SU-DHL-6 (cell line): ENCODE measurements around the gene COG7.

Source experiments
- H2AFZ ChIP-seq: fragments of 200-600 bp; sonication (generic); 2 replicates; pipeline ENCODE4 v1.6.1; 2014; ENCODE audit warnings: low read depth, mild to moderate bottlenecking, moderate library complexity, mixed read lengths, antibody characterized with exemption, low read length; ENCODE audit not compliant: severe bottlenecking
- H3F3A ChIP-seq: fragments of 200-600 bp; shearing (Covaris generic); 2 replicates; pipeline ENCODE4 v1.6.0; 2016; ENCODE audit warnings: antibody characterized with exemption, mild to moderate bottlenecking; ENCODE audit not compliant: insufficient read depth
- H3K27ac ChIP-seq: fragments of 200-600 bp; sonication (generic); 2 replicates; pipeline ENCODE4 v1.5.1; 2016; ENCODE audit warnings: low read depth, mild to moderate bottlenecking, low read length, moderate library complexity, mixed read lengths
- H3K27me3 ChIP-seq: fragments of 200-600 bp; sonication (generic), shearing (Covaris generic); 2 replicates; pipeline ENCODE4 v1.6.0; 2014; ENCODE audit warnings: mild to moderate bottlenecking, low read length
- H3K36me3 ChIP-seq: fragments of 200-600 bp; sonication (generic); 2 replicates; pipeline ENCODE4 v1.6.1; 2014; ENCODE audit warnings: mild to moderate bottlenecking, low read length, mixed read lengths
- H3K4me2 ChIP-seq: fragments of 300-600, 200-600 bp; shearing (Covaris generic), sonication (generic); 2 replicates; pipeline ENCODE4 v1.6.0; 2014; ENCODE audit warnings: low read length, low read depth, mild to moderate bottlenecking; ENCODE audit not compliant: poor library complexity, severe bottlenecking
- H3K4me3 ChIP-seq: fragments of 200-600 bp; sonication (generic); 2 replicates; pipeline ENCODE4 v1.5.1; 2014; ENCODE audit warnings: antibody characterized with exemption, low read length, mild to moderate bottlenecking, mixed read lengths; ENCODE audit not compliant: insufficient read depth, poor library complexity, severe bottlenecking
- H3K79me2 ChIP-seq: fragments of 200-600 bp; sonication (generic); 2 replicates; pipeline ENCODE4 v1.6.1; 2014; ENCODE audit warnings: mild to moderate bottlenecking, low read length, moderate library complexity; ENCODE audit not compliant: insufficient read depth
- H3K9ac ChIP-seq: fragments of 200-600 bp; sonication (generic); 2 replicates; pipeline ENCODE4 v1.7.0; 2014; ENCODE audit warnings: mild to moderate bottlenecking, low read length
- H3K9me2 ChIP-seq: fragments of 200-600 bp; sonication (generic); replicated peaks from 2 replicates; pipeline ENCODE4 v1.6.1; 2014; ENCODE audit warnings: low read length; ENCODE audit not compliant: insufficient read depth
- H3K9me3 ChIP-seq: fragments of 200-600 bp; sonication (generic); 2 replicates; pipeline ENCODE4 v1.6.1; 2014; ENCODE audit warnings: low read length, mixed read lengths; ENCODE audit not compliant: insufficient read depth
- H4K20me1 ChIP-seq: fragments of 200-600 bp; sonication (generic); 2 replicates; pipeline ENCODE4 v1.6.1; 2014; ENCODE audit warnings: low read depth, mild to moderate bottlenecking, antibody characterized with exemption, low read length, moderate library complexity, mixed read lengths
- EZH2phosphoT487 ChIP-seq: fragments of 200-600 bp; sonication (generic), shearing (Covaris generic); conservative IDR thresholded peaks from 2 replicates; pipeline ENCODE4 v1.6.1; 2018; ENCODE audit warnings: mild to moderate bottlenecking, antibody characterized with exemption, low read length, moderate library complexity, mixed read lengths
- TF ChIP-seq, protein P1 (sequence below): fragments of 200-600 bp; sonication (generic); IDR thresholded peaks from one replicate; pipeline ENCODE4 v1.5.1; 2017; ENCODE audit warnings: antibody characterized with exemption, mild to moderate bottlenecking, low read length, moderate library complexity; ENCODE audit not compliant: insufficient read depth, poor library complexity, severe bottlenecking

Gene COG7

DNA sequence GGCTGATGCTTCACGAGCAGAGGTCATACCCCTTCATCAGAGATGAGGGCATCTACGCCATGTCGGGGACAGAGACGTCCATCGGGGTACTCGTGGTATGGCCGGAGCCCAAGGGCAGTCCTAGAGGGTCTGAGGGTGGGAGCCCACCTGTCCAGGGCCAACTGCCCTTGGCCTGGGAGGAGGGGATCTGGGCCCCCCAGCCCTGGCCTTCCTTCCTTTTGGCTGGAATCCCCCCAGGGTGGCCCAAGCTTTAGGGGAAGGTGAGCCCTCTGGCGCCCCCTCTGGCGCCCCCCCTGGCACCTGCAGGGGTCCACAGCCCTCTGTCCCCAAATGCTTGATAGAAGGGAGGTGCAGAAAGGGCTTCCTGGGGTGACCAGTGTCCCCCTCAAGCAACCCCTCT lies 81.6 kb downstream of the COG7 start:
- Histone ChIP-seq H4K20me1 (no peaks in the 10 kb centered on the region), H3K9me2 (no peaks in the 10 kb centered on the region), H3K9me3 (no peaks in the 10 kb centered on the region), H2AFZ (no peak overlapping the region), H3F3A (peaks cover 2% of the 10 kb centered on the region; the same call in 1 of the 2 replicates), H3K36me3 (no peaks in the 10 kb centered on the region), H3K79me2 (no peaks in the 10 kb centered on the region), H3K4me2 (no peak overlapping the region), H3K27me3 (no peaks in the 10 kb centered on the region), H3K27ac (no peak overlapping the region), H3K9ac (no peak overlapping the region), H3K4me3 (no peak overlapping the region)
- TF ChIP-seq, protein P1, sequence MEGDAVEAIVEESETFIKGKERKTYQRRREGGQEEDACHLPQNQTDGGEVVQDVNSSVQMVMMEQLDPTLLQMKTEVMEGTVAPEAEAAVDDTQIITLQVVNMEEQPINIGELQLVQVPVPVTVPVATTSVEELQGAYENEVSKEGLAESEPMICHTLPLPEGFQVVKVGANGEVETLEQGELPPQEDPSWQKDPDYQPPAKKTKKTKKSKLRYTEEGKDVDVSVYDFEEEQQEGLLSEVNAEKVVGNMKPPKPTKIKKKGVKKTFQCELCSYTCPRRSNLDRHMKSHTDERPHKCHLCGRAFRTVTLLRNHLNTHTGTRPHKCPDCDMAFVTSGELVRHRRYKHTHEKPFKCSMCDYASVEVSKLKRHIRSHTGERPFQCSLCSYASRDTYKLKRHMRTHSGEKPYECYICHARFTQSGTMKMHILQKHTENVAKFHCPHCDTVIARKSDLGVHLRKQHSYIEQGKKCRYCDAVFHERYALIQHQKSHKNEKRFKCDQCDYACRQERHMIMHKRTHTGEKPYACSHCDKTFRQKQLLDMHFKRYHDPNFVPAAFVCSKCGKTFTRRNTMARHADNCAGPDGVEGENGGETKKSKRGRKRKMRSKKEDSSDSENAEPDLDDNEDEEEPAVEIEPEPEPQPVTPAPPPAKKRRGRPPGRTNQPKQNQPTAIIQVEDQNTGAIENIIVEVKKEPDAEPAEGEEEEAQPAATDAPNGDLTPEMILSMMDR = peak; percentile 16
- TF ChIP-seq EZH2phosphoT487 = no peak

DNA sequence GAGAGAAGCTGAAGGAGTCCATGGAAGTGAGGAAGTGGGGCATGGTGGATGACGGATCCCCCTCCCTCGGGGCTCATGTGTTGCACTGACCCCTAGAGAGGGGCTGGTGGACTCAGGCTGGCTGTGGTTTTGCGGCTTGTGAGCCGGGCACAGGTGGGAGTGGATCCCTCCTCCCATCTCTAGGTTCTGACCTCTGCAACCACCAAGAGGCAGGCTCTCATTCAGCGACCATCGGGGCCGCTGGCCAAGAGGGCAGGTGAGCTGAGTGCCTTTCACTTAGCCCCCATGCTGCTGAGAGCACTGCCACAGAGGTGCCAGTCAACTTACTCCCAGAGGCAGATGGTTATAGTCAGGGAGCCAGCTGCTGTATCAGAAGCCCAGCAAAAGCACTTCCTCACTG lies 83.6 kb downstream of the COG7 start:
- Histone ChIP-seq H3K36me3 (no peaks in the 10 kb centered on the region), H3K9ac (no peak overlapping the region), H3K79me2 (no peaks in the 10 kb centered on the region), H2AFZ (no peak overlapping the region), H4K20me1 (no peaks in the 10 kb centered on the region), H3K4me3 (no peak overlapping the region), H3K27ac (no peak overlapping the region), H3F3A (peaks cover 2% of the 10 kb centered on the region; the same call in 1 of the 2 replicates), H3K4me2 (no peak overlapping the region), H3K27me3 (no peaks in the 10 kb centered on the region), H3K9me2 (no peaks in the 10 kb centered on the region), H3K9me3 (no peaks in the 10 kb centered on the region)
- TF ChIP-seq, protein P1 = no peak
- no peak for TF ChIP-seq EZH2phosphoT487

DNA sequence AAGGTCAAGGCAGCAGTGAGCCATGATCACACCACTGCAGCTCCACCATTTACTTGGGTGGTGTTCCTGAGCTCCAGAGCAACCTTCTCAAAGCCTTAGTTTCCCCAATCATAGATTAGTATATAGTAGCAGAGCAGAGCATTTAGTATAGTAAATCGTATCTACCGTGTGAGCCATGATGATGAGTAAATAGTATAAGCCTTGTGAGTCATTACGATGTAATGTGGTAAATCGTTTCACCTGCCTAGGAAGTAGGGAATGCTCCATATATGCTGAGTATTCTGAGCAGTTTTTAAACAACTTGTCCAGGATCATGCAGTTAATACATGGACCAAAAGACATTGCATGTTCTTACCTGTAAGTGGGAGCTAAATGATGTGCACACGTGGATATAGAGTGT lies 84.5 kb downstream of the COG7 start:
- Histone ChIP-seq H4K20me1 (no peaks in the 10 kb centered on the region), H3K36me3 (no peaks in the 10 kb centered on the region), H3K27me3 (no peaks in the 10 kb centered on the region), H3K4me3 (no peak overlapping the region), H3K79me2 (no peaks in the 10 kb centered on the region), H3K9me2 (no peaks in the 10 kb centered on the region), H3K27ac (no peak overlapping the region), H2AFZ (no peak overlapping the region), H3K4me2 (no peak overlapping the region), H3K9ac (no peak overlapping the region), H3K9me3 (no peaks in the 10 kb centered on the region), H3F3A (peaks cover 2% of the 10 kb centered on the region; the same call in 1 of the 2 replicates)
- TF ChIP-seq EZH2phosphoT487 = no peak
- TF ChIP-seq, protein P1 = no peak

DNA sequence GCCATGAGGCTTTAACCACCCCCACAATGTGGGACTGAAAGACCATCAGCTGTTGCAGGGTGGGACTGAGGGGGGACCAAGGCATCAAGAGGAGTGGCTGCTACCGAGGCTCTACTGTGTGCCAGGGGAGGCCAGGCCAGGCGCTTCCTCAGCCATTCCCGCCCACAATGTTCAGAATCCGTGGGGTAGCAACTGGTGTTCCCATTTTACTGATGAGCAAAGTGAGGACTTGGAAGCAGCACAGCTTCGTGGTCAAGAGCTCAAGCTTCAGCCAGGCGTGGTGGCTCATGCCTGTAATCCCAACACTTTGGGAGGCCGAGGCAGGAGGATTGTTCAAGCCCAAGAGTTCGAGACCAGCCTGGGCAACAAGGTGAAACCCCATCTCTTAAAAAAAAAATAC lies 85.0 kb downstream of the COG7 start:
- Histone ChIP-seq H3K9me2 (no peaks in the 10 kb centered on the region), H3F3A (peaks cover 2% of the 10 kb centered on the region; the same call in 1 of the 2 replicates), H3K9ac (no peak overlapping the region), H3K36me3 (no peaks in the 10 kb centered on the region), H3K27ac (no peak overlapping the region), H2AFZ (no peak overlapping the region), H3K4me2 (no peak overlapping the region), H3K9me3 (no peaks in the 10 kb centered on the region), H3K4me3 (no peak overlapping the region), H4K20me1 (no peaks in the 10 kb centered on the region), H3K27me3 (no peaks in the 10 kb centered on the region), H3K79me2 (no peaks in the 10 kb centered on the region)
- TF ChIP-seq EZH2phosphoT487 = no peak
- TF ChIP-seq, protein P1 = no peak
